HG02623 (cell line): ENCODE data around the gene RGL1.

ENCODE experiments used
- ATAC-seq: cut with Tn5 transposase; IDR thresholded peaks from one replicate; pipeline ENCODE4 v1.9.1; 2021; ENCODE audit warnings: moderate library complexity; ENCODE audit not compliant: unreplicated experiment

RGL1 gene

GRCh38 chr1:183859119-183859518 lies 54.2 kb downstream of the RGL1 start:
- ATAC-seq = no peak

DNA sequence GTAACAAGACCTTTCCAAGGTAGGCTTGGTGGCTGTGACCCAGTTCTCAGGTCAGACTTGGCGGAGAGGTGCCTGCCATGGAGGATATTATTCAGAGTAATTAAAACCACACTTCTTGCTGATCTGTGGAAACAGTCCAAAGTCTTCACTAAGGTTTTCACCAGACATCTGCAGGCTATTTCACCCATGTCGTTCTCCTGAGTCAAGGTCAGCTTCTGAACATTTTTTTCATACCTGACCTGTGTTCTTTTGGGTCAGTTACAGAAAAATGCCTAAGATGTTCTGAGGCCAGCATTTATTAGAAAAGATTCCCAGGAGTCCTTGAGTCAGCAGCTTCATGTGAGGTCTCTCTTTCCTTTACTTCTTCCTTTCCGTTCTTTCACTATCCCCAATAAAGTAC lies 54.9 kb downstream of the RGL1 start:
- ATAC-seq = no peak

DNA sequence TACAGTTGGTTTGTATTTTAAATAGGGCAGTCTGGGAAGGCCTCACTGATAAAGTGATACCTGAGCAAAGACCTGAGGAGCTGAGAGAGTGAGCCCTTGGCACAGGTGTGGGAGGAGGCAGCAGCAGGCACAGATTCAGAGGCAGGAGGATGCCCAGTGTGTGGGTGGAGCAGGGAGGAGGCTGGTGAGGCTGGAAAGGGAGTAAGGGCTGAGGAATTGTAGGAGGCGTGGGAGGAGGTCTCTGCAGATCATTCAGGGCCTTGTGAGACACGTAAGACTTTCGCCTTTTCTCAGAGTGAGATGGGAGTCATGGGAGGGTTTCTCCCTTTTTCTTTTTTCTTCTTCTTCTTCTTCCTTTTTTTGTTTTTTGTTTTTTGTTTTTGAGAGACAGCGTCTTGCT lies 58.0 kb downstream of the RGL1 start:
- ATAC-seq = no peak

DNA sequence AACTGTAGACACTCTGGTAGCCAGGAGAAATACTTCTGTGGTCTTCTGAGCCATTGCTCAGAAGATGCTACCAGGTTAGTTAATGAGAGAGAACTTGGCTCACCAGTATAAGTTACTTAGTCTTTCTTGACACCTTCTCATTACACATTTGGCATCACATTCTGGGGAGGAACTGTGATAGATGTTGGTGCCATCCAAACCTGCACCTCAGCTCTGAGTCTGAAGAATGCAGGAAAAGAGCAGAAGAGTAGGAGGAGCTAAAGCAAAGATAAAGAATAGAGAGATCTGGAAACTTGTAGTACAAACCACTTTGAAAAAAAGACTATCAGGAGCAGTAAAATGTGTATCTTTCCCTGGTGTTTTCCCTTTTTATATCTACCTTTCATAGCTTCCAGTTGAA lies 58.9 kb downstream of the RGL1 start:
- ATAC-seq = no peak

GRCh38 chr1:183864611-183865010 lies 59.7 kb downstream of the RGL1 start:
- no peak for ATAC-seq

GRCh38 chr1:183869230-183869629 lies 64.3 kb downstream of the RGL1 start:
- ATAC-seq = no peak

DNA sequence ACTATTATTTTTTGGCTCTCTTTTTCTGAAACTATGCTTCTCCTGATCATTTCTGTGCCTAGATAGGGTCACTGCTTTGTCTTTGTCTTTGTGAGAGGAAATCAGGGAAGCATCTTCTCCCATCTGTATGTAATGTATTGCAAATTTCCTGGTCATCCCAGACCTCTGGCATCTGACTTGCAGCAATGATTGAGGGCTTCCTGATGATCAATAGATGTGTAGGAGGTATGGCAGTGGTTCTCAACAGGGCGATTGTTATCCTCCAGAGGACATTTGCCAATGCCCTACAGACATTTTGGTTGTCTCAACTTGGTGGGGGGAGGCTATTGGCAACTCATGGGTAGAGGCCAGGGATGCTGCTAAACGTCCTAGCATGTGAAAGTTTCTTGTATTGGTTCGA lies 64.7 kb downstream of the RGL1 start:
- no peak for ATAC-seq

DNA sequence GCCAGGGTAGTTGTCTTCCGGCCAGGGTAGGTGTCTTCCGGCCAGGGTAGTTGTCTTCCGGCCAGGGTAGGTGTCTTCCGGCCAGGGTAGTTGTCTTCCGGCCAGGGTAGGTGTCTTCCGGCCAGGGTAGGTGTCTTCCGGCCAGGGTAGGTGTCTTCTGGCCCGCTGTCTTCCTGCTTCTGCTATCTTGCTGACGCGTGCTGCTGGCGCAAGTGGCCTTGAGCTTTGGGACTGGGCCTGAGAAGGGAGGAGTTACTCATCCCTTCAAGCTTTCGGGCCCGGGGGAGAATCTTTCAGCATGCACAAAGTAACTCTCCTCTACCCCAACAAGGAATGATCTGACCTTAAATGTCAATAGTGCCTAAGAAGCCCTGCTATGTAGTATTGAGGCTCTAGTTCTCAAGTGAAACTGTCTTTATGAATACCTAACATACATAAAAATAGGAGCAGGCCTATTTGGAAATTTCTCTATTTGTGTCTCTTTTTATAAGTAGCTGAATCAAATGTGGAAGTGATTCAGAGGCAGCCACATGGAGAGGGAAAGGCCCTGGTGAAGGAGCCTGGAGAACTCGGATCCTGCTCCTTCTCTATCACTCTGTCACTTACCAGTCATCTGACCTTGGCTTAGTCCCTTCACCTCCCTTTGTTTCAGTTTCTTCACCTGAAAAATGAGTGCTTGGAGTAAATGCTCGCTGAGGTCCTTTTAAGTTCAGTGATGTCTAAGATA lies 65.6 kb downstream of the RGL1 start:
- ATAC-seq = no peak

GRCh38 chr1:183871142-183871541 lies 66.2 kb downstream of the RGL1 start:
- no peak for ATAC-seq

GRCh38 chr1:183871601-183872000 lies 66.7 kb downstream of the RGL1 start:
- no peak for ATAC-seq

- ATAC-seq = no peak
These were observed 67.5 kb downstream of the RGL1 start for GRCh38 chr1:183872403-183872802.

DNA sequence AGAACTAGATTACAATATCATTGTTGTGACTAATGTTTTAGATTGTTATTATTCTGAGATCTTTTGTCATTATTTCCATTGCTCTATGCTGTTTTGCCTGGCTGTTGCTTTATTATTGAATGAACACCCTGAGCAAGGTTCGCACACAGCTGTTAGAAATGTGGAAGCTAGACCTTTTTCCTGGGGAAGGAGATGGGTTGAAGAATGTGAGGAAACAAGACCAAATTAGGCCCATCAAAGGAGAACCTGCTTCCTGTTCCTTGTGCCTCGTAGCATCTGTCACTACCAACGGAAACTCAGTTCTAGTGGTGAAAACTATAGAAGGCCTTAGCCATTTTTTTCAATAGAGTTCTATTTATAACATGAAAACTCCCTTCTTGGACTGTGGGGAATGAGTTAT lies 68.7 kb downstream of the RGL1 start:
- no peak for ATAC-seq

DNA sequence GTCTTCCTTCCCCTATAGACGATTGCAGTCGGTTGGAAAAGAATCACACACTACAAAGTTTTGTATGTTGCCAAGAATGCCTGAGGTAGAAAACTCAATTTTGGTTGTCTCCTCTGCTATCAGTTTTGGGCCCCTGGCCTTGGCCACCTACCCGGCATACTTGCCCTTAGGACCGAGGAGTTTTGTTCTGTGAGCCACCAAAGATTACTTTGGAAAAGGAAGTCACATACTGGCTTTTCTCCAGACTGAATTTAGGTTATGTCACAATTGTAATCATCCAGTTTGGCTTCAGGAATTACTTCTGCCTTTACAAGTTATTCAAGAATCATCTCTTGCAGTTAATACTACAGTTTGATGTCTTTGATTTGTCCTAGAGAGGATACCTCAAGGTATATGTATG lies 71.4 kb downstream of the RGL1 start:
- ATAC-seq = no peak

DNA sequence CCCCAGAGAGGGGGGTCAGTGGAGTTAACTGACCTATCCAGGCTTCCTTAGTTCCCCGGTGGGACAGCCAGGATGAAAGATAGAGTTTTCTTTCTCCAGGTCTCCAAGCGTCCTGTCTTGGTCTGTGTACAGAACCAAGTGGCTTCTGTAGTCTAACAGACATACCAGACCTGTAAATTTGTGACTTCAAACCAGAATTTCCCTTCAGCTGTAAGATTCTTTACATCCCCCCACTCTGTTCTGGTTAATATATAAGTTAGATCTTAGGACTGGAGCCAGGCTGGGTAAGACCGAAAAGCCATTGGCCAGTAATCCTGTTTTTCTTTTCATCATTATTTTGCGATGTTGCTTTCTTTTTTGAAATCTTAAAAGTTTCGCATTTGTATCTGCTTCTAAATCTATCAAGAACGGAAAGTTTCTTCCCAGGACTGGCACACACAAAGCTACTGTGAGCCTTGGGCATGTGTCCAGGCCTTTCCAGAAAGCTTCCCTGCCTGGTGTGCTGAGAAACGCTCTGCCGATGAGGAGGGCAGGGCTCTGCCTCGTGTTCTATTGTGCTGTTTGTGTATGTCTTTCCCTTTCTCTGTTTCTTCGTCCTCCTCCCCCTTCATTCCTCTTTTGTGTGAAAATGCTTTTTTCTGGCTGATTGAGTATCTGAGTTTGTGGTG lies 72.3 kb downstream of the RGL1 start:
- ATAC-seq = no peak

- no peak for ATAC-seq
These were observed 74.6 kb downstream of the RGL1 start for GRCh38 chr1:183879494-183879893.

GRCh38 chr1:183879966-183880365 lies 75.0 kb downstream of the RGL1 start:
- ATAC-seq = no peak

DNA sequence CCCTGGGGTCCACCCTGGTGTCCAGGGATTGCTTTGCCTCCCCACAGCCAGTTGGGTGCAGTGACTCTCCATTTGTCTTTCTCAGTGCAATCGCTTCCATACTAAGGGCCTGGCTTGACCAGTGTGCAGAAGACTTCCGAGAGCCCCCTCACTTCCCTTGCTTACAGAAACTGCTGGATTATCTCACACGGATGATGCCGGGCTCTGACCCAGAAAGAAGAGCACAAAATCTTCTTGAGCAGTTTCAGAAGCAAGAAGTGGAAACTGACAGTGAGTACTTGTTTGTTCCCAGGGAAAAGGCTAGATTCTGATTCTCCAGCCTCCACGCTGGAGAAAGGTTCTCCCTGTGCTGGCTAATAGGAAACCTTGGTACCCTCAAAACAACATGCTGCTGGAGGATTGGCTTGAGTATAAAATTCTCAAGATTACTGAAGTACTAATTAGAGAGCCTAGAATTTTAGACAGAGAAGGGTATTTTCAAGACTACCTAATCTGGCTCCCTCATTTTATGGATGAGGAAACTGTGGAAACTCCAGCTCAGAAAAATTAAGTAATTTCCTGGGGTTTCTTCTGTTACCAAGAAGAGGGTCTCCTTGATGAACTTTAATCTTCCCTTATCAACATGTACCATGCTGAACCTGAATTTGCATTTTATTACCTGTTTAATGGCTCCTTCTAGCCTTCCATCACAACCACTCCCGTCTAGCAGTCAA lies 75.8 kb downstream of the RGL1 start:
- ATAC-seq = no peak

DNA sequence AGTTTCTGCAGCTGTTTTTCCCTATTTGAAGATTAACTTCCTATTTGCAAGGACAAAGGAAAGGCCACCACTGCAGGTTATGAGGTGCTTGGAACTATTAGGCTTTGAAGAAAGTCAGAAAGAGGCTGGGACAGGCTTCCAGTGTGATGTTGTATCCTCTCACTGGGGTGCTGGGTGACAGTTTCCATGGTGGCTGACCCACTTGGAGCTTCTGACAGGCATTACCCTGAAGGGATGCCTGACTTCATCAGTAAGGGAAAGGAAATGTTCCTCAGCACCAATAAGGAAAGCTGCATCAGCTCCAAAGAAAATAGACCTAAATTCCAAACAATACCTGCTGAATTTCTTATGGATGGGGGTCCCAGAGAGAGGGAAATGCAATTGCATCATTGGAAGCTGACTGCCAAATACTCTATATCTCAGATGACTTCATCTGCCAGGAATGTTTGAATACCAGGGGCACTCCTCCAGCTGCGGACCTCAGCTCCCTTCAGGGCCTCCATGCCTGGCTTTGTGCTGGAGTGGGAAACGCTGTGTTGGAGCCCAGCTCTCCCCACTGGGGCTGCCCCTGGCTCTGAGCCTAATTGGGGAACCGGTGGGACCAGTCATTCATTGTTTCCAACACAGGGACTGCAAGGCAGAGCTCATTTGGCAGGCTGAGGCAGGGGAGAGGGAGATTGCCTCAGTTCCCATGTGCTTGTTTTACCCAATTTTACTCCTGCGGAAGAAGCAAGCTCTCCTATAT lies 76.6 kb downstream of the RGL1 start:
- no peak for ATAC-seq

- no peak for ATAC-seq
These were observed 77.6 kb downstream of the RGL1 start for GRCh38 chr1:183882335-183883167.

DNA sequence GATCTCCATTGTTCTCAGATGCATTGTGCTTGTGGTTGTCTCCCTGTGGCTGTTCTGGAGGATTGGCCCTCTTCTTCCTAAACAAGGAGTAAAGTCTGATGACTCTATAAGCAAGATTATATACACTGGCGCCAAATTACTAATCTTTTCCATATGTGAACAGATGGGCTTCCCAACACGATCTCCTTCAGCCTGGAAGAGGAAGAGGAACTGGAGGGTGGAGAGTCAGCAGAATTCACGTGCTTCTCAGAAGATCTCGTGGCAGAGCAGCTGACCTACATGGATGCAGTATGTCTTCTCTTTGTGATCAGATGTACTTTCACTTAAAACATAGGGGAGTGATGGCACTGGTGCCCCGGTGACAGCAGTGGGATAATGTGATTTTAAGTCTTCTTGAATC lies 78.7 kb downstream of the RGL1 start:
- no peak for ATAC-seq

- no peak for ATAC-seq
These were observed 79.6 kb downstream of the RGL1 start for GRCh38 chr1:183884526-183884925.
